Loucy (cell line): ENCODE measurements around the gene TNFRSF25.

Experiments used
- H2AFZ ChIP-seq: fragments of 200-600 bp; sonication (generic); 2 replicates; pipeline ENCODE4 v1.6.0; 2016; ENCODE audit warnings: antibody characterized with exemption, mild to moderate bottlenecking, low read length, moderate library complexity
- H3F3A ChIP-seq: fragments of 200-600 bp; 2 replicates; pipeline ENCODE4 v1.6.0; 2016; ENCODE audit warnings: antibody characterized with exemption, low read depth, mild to moderate bottlenecking
- H3K27me3 ChIP-seq: fragments of 200-600 bp; sonication (generic); 2 replicates; pipeline ENCODE4 v1.6.1; 2014; ENCODE audit warnings: low read length, mild to moderate bottlenecking; ENCODE audit not compliant: insufficient read depth, poor library complexity, severe bottlenecking
- H3K36me3 ChIP-seq: fragments of 200-600 bp; sonication (generic); 2 replicates; pipeline ENCODE4 v1.6.1; 2016; ENCODE audit warnings: low read length; ENCODE audit not compliant: insufficient read depth
- H3K4me1 ChIP-seq: fragments of 200-600 bp; sonication (generic); 2 replicates; pipeline ENCODE4 v1.5.1; 2014; ENCODE audit warnings: low read length, mild to moderate bottlenecking; ENCODE audit not compliant: insufficient read depth, poor library complexity, severe bottlenecking
- H3K4me2 ChIP-seq: fragments of 200-600 bp; sonication (generic); 2 replicates; pipeline ENCODE4 v1.6.0; 2014; ENCODE audit warnings: antibody characterized with exemption, low read length, low read depth, mild to moderate bottlenecking; ENCODE audit not compliant: poor library complexity, severe bottlenecking
- H3K4me3 ChIP-seq: fragments of 200-600 bp; sonication (generic); 2 replicates; pipeline ENCODE4 v1.5.1; 2014; ENCODE audit warnings: low read length, mild to moderate bottlenecking, mixed read lengths; ENCODE audit not compliant: poor library complexity, severe bottlenecking
- H3K79me2 ChIP-seq: fragments of 200-600 bp; sonication (generic); 2 replicates; pipeline ENCODE4 v1.6.1; 2014; ENCODE audit warnings: low read length; ENCODE audit not compliant: insufficient read depth
- H3K9ac ChIP-seq: fragments of 200-600 bp; sonication (generic); 2 replicates; pipeline ENCODE4 v1.6.0; 2014; ENCODE audit warnings: mild to moderate bottlenecking, low read depth, low read length, moderate library complexity; ENCODE audit not compliant: poor library complexity, severe bottlenecking
- H3K9me2 ChIP-seq: fragments of 200-600 bp; sonication (generic); replicated peaks from 2 replicates; pipeline ENCODE4 v1.6.1; 2016; ENCODE audit warnings: low read depth, low read length, mixed read lengths
- H3K9me3 ChIP-seq: fragments of 200-600 bp; sonication (generic); 2 replicates; pipeline ENCODE4 v1.6.1; 2014; ENCODE audit warnings: mild to moderate bottlenecking, antibody characterized with exemption, low read length, low read depth; ENCODE audit not compliant: insufficient read depth
- H4K20me1 ChIP-seq: fragments of 200-600 bp; sonication (generic); 2 replicates; pipeline ENCODE4 v1.6.0; 2014; ENCODE audit warnings: antibody characterized with exemption, low read length, mild to moderate bottlenecking; ENCODE audit not compliant: insufficient read depth, poor library complexity, severe bottlenecking
- CTCF ChIP-seq: fragments of 200-600 bp; sonication (generic); conservative IDR thresholded peaks from 2 replicates; pipeline ENCODE4 v1.5.1; 2014; ENCODE audit warnings: mild to moderate bottlenecking, antibody characterized with exemption, low read length
- EZH2phosphoT487 ChIP-seq: fragments of 200-600 bp; IDR thresholded peaks from 2 replicates; pipeline ENCODE4 v1.6.1; 2018; ENCODE audit warnings: antibody characterized with exemption, mild to moderate bottlenecking, moderate library complexity, borderline replicate concordance

TNFRSF25 gene

DNA sequence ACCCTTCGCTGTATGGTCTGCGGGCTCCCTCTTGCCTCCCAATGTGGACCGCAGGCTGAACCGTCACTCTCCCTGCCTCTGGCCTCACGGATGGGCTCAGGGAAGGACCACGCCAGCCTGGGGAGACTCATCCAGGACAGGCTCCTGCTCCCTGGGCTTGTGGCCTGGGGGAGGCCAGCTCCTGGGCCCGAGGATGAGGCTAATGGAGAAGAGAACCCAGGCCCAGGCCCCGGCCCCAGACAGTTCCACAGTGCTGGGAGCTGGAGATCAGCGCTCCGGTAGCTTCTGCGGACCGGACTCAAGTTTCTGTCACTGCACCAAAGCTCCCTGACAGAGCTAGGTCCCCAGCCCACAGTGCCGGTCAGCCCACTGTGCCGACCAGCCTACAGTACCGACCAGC is 38.9 kb upstream of the TNFRSF25 start:
- Histone ChIP-seq H4K20me1 (no peaks in the 10 kb centered on the region), H3K4me3 (no peak overlapping the region), H3K9me2 (no peaks in the 10 kb centered on the region), H3K79me2 (no peaks in the 10 kb centered on the region), H3F3A (no peaks in the 10 kb centered on the region), H3K4me2 (no peak overlapping the region), H3K4me1 (no peaks in the 10 kb centered on the region), H3K27me3 (no peaks in the 10 kb centered on the region), H3K36me3 (no peaks in the 10 kb centered on the region), H3K9ac (no peak overlapping the region), H2AFZ (no peak overlapping the region), H3K9me3 (no peaks in the 10 kb centered on the region)
- no peak for TF ChIP-seq EZH2phosphoT487
- no peak for TF ChIP-seq CTCF

GRCh38 chr1:6503884-6504602 is 38.1 kb upstream of the TNFRSF25 start:
- Histone ChIP-seq H3K4me2 (no peak overlapping the region), H3K79me2 (no peaks in the 10 kb centered on the region), H3K36me3 (no peaks in the 10 kb centered on the region), H3K9me2 (no peaks in the 10 kb centered on the region), H3K4me3 (no peak overlapping the region), H4K20me1 (no peaks in the 10 kb centered on the region), H3K27me3 (no peaks in the 10 kb centered on the region), H3K9me3 (no peaks in the 10 kb centered on the region), H2AFZ (no peak overlapping the region), H3K9ac (no peak overlapping the region), H3K4me1 (no peaks in the 10 kb centered on the region), H3F3A (no peaks in the 10 kb centered on the region)
- no peak for TF ChIP-seq EZH2phosphoT487
- TF ChIP-seq CTCF: no peak

GRCh38 chr1:6502000-6502891 is 36.3 kb upstream of the TNFRSF25 start:
- H3K9ac ChIP-seq: no peak overlapping the region
- no peaks in the 10 kb centered on the region for H3K9me3 ChIP-seq
- no peaks in the 10 kb centered on the region for H3K27me3 ChIP-seq
- no peaks in the 10 kb centered on the region for H4K20me1 ChIP-seq
- TF ChIP-seq EZH2phosphoT487: no peak
- TF ChIP-seq CTCF: no peak
- no peaks in the 10 kb centered on the region for H3K4me1 ChIP-seq
- H3K4me2 ChIP-seq: no peak overlapping the region
- no peak overlapping the region for H2AFZ ChIP-seq
- no peaks in the 10 kb centered on the region for H3K79me2 ChIP-seq
- no peak overlapping the region for H3K4me3 ChIP-seq
- no peaks in the 10 kb centered on the region for H3K9me2 ChIP-seq
- no peaks in the 10 kb centered on the region for H3K36me3 ChIP-seq
- H3F3A ChIP-seq: no peaks in the 10 kb centered on the region
